Neural progenitor cell (in vitro differentiated cells): ENCODE data around the gene ARL6IP5.

Experiments
- EZH2 ChIP-seq: fragments of 200-600 bp; sonication (generic); IDR thresholded peaks from 2 replicates; pipeline ENCODE4 v1.6.1; 2017; ENCODE audit warnings: antibody characterized with exemption, mild to moderate bottlenecking, moderate library complexity
- EZH2phosphoT487 ChIP-seq: fragments of 200-600 bp; sonication (generic); IDR thresholded peaks from 2 replicates; pipeline ENCODE4 v1.6.1; 2017; ENCODE audit warnings: antibody characterized with exemption
- TF ChIP-seq, protein P1 (sequence below): fragments of 200-600 bp; sonication (generic); IDR thresholded peaks from 2 replicates; pipeline ENCODE4 v1.5.1; 2017; ENCODE audit warnings: antibody characterized with exemption, mild to moderate bottlenecking

DNA sequence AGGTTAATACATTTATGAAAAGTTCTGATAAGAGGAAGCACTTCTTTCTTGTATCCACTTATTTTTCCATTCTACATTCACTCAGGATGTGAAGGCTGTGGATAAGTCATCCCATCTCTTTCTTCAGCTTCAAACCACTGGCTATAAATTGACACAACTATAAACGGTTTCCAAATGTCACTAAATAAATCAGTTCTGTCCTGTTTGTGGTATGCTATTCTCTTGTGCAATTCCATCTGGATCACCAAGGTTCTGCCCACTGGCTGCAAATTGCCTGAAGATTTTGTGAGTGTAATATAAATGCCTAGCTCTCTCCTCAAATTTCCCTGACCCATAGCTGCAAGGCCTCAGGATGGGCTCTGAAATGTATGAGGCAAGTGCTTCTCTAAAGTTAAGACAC is 44.8 kb downstream of the ARL6IP5 start:
- TF ChIP-seq, protein P1, sequence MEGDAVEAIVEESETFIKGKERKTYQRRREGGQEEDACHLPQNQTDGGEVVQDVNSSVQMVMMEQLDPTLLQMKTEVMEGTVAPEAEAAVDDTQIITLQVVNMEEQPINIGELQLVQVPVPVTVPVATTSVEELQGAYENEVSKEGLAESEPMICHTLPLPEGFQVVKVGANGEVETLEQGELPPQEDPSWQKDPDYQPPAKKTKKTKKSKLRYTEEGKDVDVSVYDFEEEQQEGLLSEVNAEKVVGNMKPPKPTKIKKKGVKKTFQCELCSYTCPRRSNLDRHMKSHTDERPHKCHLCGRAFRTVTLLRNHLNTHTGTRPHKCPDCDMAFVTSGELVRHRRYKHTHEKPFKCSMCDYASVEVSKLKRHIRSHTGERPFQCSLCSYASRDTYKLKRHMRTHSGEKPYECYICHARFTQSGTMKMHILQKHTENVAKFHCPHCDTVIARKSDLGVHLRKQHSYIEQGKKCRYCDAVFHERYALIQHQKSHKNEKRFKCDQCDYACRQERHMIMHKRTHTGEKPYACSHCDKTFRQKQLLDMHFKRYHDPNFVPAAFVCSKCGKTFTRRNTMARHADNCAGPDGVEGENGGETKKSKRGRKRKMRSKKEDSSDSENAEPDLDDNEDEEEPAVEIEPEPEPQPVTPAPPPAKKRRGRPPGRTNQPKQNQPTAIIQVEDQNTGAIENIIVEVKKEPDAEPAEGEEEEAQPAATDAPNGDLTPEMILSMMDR: no peak
- TF ChIP-seq EZH2phosphoT487 (no peak), EZH2 (no peak)
